ENCODE results near the gene PURB. TPM values are rescaled to one million over a fixed set of nuclear protein-coding genes. Genes with fewer than 3 reads are reported as not detected.
A peak's percentile ranks its signal among the peaks of the same experiment; 100 is the strongest.

PURB gene
- total and polyA plus RNA-seq, 10 of the 15 experiments (the other 5 are each of a cell fraction or from before 2014, with no cell fraction given) = 0.77 to 18.6 (median 8.9) TPM

- TF ChIP-seq NBN (IDR thresholded peaks at IDR 0.05) (no peak), RAD21 (IDR thresholded peaks at IDR 0.05; ENCODE audit: insufficient read depth, low read depth, low read length) (peak; percentile 96), ZNF24 (IDR thresholded peaks at IDR 0.05) (peak; percentile 95; the same call in 1 of the 2 replicates), PBX3 (IDR thresholded peaks at IDR 0.05; ENCODE audit: insufficient replicate concordance, low read depth, low read length) (peak; percentile 34), POU2F2 (IDR thresholded peaks at IDR 0.05; ENCODE audit: borderline replicate concordance, low read depth, low read length) (0 out of 3 replicates have a peak, but pooled peaks have one; percentile 36), BACH1 (IDR thresholded peaks at IDR 0.05; ENCODE audit: borderline replicate concordance) (no peak), KLF5 (IDR thresholded peaks at IDR 0.05; ENCODE audit: partially characterized antibody) (no peak), ZNF274 (IDR thresholded peaks at IDR 0.05; ENCODE audit: insufficient read depth, insufficient read length) (no peak), JUND (IDR thresholded peaks at IDR 0.05; ENCODE audit: low read depth, low read length) (no peak), SMC3 (IDR thresholded peaks at IDR 0.05; ENCODE audit: borderline replicate concordance, low read length) (peak; percentile 95)
Observed at GRCh38 chr7:44921607-44922350, 36.4 kb upstream of the PURB start (continued).

- in situ Hi-C loops (cut with MboI) (no loop called here), intact Hi-C loops (cut with micrococcal nuclease; ENCODE audit: unreplicated experiment) (no loop called here)
- ChIA-PET CTCF (interaction anchor here (0.7 to 5.8 kb wide), 21 partner anchors 10 to 355 kb away, joined by 3 to 117 read pairs (median 3); no protein-coding TSS in a partner anchor), SMC1A (ENCODE audit: uncharacterized antibody, unreplicated experiment) (interaction anchor here (0.9 to 11.9 kb wide), 11 partner anchors 8 to 314 kb away, joined by 3 to 138 read pairs (median 4); no protein-coding TSS in a partner anchor), RAD21 (ENCODE audit: unreplicated experiment) (interaction anchor here (0.7 to 2.8 kb wide), 12 partner anchors 29 to 430 kb away, joined by 3 to 48 read pairs (median 4); partner anchors contain the start of gene NUDCD3), POLR2A (interaction anchor here (1.0 to 1.2 kb wide), 2 partner anchors 14 to 69 kb away, joined by 3 to 4 read pairs; no protein-coding TSS in a partner anchor)
- Histone ChIP-seq H3K4me2 (ENCODE audit: control insufficient read depth, insufficient read depth) (no peak overlapping the region), H3K9me3 (replicated peaks; ENCODE audit: control insufficient read depth, insufficient read depth, low read length) (no peaks in the 10 kb centered on the region), H3K27me3 (replicated peaks in 1 of 2; ENCODE audit: control insufficient read depth in 2 of 2, insufficient read depth in 2 of 2, low read length in 1 of 2) (no peaks in the 10 kb centered on the region), H3K4me3 (no peak overlapping the region), H4K20me1 (ENCODE audit: control insufficient read depth, insufficient read depth) (no peaks in the 10 kb centered on the region), H3K4me1 (ENCODE audit: control insufficient read depth, insufficient read depth, low read length) (no peaks in the 10 kb centered on the region), H3K27ac (ENCODE audit: control insufficient read depth, insufficient read depth) (no peak overlapping the region), H3K79me2 (ENCODE audit: control insufficient read depth, insufficient read depth, low read length) (no peaks in the 10 kb centered on the region), H3K36me3 (ENCODE audit: control insufficient read depth in 2 of 2, insufficient read depth in 2 of 2, low read length in 1 of 2) (no peaks in the 10 kb centered on the region), H3K9ac (ENCODE audit: control insufficient read depth, insufficient read depth, low read length) (no peak overlapping the region), H2AFZ (ENCODE audit: control insufficient read depth, low read depth, low read length) (no peak overlapping the region)
- no peak for DNase-seq (ENCODE audit: low read depth, low spot score)
- 31% methylated on average over 3 of the region's 3 CpGs for WGBS (ENCODE audit: insufficient coverage, insufficient replicate concordance, low lambda C conversion rate, missing lambda C conversion rate)
- no TSS peak for BruUV-seq (replicated peaks)
- ATAC-seq = no peak
- no peak for FAIRE-seq
- TF ChIP-seq MLLT1 (IDR thresholded peaks at IDR 0.05) = no peak
- TF ChIP-seq FOXM1 (IDR thresholded peaks at IDR 0.05; ENCODE audit: low read depth, low read length) = no peak
- no peak for TF ChIP-seq SREBF2 (IDR thresholded peaks at IDR 0.05; ENCODE audit: low read length)
- no peak for TF ChIP-seq BMI1 (IDR thresholded peaks at IDR 0.05; ENCODE audit: borderline replicate concordance)
- no peak for TF ChIP-seq ZNF622 (IDR thresholded peaks at IDR 0.05)
- TF ChIP-seq SUZ12 (IDR thresholded peaks at IDR 0.05; ENCODE audit: unreplicated experiment) = no peak
- TF ChIP-seq STAT1 (conservative IDR thresholded peaks at IDR 0.05) = no peak
- TF ChIP-seq CEBPZ (IDR thresholded peaks at IDR 0.05; ENCODE audit: low read depth, low read length) = no peak
Observed at GRCh38 chr7:44920119-44920518, 34.8 kb upstream of the PURB start.
